PC-3 (cell line): Measurements from ENCODE around the gene BCAP29. TPM values are rescaled to one million over a fixed set of nuclear protein-coding genes. Genes with fewer than 3 reads are reported as not detected.

Source experiments
- ATAC-seq: fragments of 200-7000 bp; cut with Tn5 transposase; 2 replicates; pipeline ENCODE4 v1.9.1; 2020; ENCODE audit warnings: mild to moderate bottlenecking, moderate library complexity
- BruUV-seq: library from RNA; stranded (reverse); fragments of 400-500 nt; replicated peaks from 2 replicates; lab custom pipeline; 2021; lab: Mats Ljungman, UMichigan
- CTCF ChIA-PET: fragments of 300-600 bp; sonication (Branson Sonifier 250); formaldehyde crosslinking; loops from one replicate; lab custom pipeline; 2022; ENCODE audit warnings: antibody characterized with exemption; lab: Charles Lee
- POLR2A ChIA-PET: fragments of 300-600 bp; sonication (Branson Sonifier 250); formaldehyde crosslinking; loops from one replicate; lab custom pipeline; 2022; ENCODE audit warnings: antibody characterized with exemption; ENCODE audit not compliant: unreplicated experiment; lab: Charles Lee
- DNase-seq: peaks from one replicate; pipeline ENCODE4 v3.0.0-alpha.2; 2015
- H2AFZ ChIP-seq: fragments of 300-600 bp; sonication (generic); 2 replicates; pipeline ENCODE4 v1.6.0; 2016; ENCODE audit warnings: antibody characterized with exemption, low read length
- H3F3A ChIP-seq: fragments of 300-600 bp; sonication (generic); one replicate; pipeline ENCODE4 v1.6.0; 2017; ENCODE audit warnings: antibody characterized with exemption, low read length, control low read depth, mild to moderate bottlenecking; ENCODE audit not compliant: unreplicated experiment
- H3K27ac ChIP-seq: fragments of 300-600 bp; sonication (generic); 2 replicates; pipeline ENCODE4 v1.5.1; 2016; ENCODE audit warnings: mild to moderate bottlenecking, low read length
- H3K27me3 ChIP-seq: fragments of 300-600 bp; sonication (generic); 2 replicates; pipeline ENCODE4 v1.6.1; 2016; ENCODE audit warnings: low read length, mixed read lengths
- H3K36me3 ChIP-seq: fragments of 300-600 bp; sonication (generic); 2 replicates; pipeline ENCODE4 v1.6.1; 2016; ENCODE audit warnings: low read depth, mixed run types, low read length, mixed read lengths
- H3K4me1 ChIP-seq: fragments of 300-600 bp; sonication (generic); 2 replicates; pipeline ENCODE4 v1.5.1; 2016; ENCODE audit warnings: low read length; ENCODE audit not compliant: insufficient read depth
- H3K4me2 ChIP-seq: fragments of 300-600 bp; sonication (generic); 2 replicates; pipeline ENCODE4 v1.6.0; 2016; ENCODE audit warnings: low read length
- H3K4me3 ChIP-seq: fragments of 300-600 bp; sonication (generic); 2 replicates; pipeline ENCODE4 v1.5.1; 2016; ENCODE audit warnings: mild to moderate bottlenecking, low read length, mixed read lengths
- H3K79me2 ChIP-seq: fragments of 300-600 bp; sonication (generic); 2 replicates; pipeline ENCODE4 v1.6.1; 2017; ENCODE audit warnings: low read length, mixed read lengths
- H3K9ac ChIP-seq: fragments of 300-600 bp; sonication (generic); 2 replicates; pipeline ENCODE4 v1.6.0; 2016; ENCODE audit warnings: mild to moderate bottlenecking, low read length
- H3K9me2 ChIP-seq: fragments of 300-600 bp; sonication (generic); replicated peaks from 2 replicates; pipeline ENCODE4 v1.6.1; 2016; ENCODE audit warnings: mixed run types, low read length, mixed read lengths
- H3K9me3 ChIP-seq: fragments of 300-600 bp; sonication (generic); 2 replicates; pipeline ENCODE4 v1.6.1; 2016; ENCODE audit warnings: low read length, mixed read lengths
- H4K20me1 ChIP-seq: fragments of 300-600 bp; sonication (generic); 2 replicates; pipeline ENCODE4 v1.6.1; 2016; ENCODE audit warnings: low read length, mixed read lengths
- EZH2 ChIP-seq: fragments of 300-600 bp; sonication (generic); IDR thresholded peaks from one replicate; pipeline ENCODE4 v1.6.1; 2017; ENCODE audit warnings: antibody characterized with exemption, mild to moderate bottlenecking, low read length; ENCODE audit not compliant: unreplicated experiment
- EZH2phosphoT487 ChIP-seq: fragments of 300-600 bp; sonication (generic); IDR thresholded peaks from 2 replicates; pipeline ENCODE4 v1.6.1; 2018; ENCODE audit warnings: mild to moderate bottlenecking, antibody characterized with exemption, low read length, borderline replicate concordance
- intact Hi-C: fragments of 100-400 bp; cut with micrococcal nuclease; formaldehyde crosslinking; loops from 2 replicates; pipeline ENCODE4 v1.9.0; 2023
- total RNA-seq: library from RNA; depleted of rRNA; stranded (reverse); fragments of >200 nt; gene quantifications from 2 replicates; pipeline ENCODE4 v1.2.3, GENCODE V29; 2014
- TF ChIP-seq, protein P1 (sequence below): fragments of 300-600 bp; sonication (generic); conservative IDR thresholded peaks from 2 replicates; pipeline ENCODE4 v1.5.1; 2017; ENCODE audit warnings: antibody characterized with exemption, low read depth, mild to moderate bottlenecking, low read length

Gene BCAP29
- total RNA-seq, 1 experiment from 2014 or later, result 65.9 TPM

DNA sequence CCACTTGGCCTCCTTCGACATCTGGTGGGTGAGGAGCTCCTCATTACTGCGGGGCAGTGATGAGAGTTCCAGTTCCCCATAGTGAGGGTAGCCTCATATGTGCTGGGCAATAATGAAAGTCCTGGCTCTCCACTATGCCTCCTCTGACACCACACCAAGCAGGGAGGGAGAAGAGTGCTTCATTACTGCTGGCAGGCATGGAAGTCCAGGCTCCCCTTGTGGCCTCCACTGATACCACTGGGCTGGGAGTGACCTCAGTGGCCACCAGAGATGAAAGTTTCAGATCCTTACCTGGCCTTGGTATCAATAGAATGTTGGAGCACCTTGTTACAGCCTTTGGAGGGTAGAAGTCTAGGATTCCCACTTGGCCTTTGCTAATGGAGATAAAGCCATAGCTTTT is 9.7 kb upstream of the BCAP29 start:
- Histone ChIP-seq H3K79me2 (peaks cover 19% of the 10 kb centered on the region), H3K9me3 (no peaks in the 10 kb centered on the region), H2AFZ (no peak overlapping the region), H4K20me1 (no peaks in the 10 kb centered on the region), H3K27me3 (no peaks in the 10 kb centered on the region), H3K4me3 (no peak overlapping the region), H3K36me3 (peaks cover 4% of the 10 kb centered on the region), H3F3A (no peaks in the 10 kb centered on the region), H3K9me2 (no peaks in the 10 kb centered on the region), H3K4me2 (no peak overlapping the region), H3K9ac (no peak overlapping the region), H3K27ac (no peak overlapping the region), H3K4me1 (peaks cover 24% of the 10 kb centered on the region)
- POLR2A ChIA-PET, result no interaction called here
- intact Hi-C loops, result no loop called here
- CTCF ChIA-PET, result no interaction called here
- ATAC-seq, result no peak
- BruUV-seq, result no TSS peak
- no peak for DNase-seq
- TF ChIP-seq, protein P1, sequence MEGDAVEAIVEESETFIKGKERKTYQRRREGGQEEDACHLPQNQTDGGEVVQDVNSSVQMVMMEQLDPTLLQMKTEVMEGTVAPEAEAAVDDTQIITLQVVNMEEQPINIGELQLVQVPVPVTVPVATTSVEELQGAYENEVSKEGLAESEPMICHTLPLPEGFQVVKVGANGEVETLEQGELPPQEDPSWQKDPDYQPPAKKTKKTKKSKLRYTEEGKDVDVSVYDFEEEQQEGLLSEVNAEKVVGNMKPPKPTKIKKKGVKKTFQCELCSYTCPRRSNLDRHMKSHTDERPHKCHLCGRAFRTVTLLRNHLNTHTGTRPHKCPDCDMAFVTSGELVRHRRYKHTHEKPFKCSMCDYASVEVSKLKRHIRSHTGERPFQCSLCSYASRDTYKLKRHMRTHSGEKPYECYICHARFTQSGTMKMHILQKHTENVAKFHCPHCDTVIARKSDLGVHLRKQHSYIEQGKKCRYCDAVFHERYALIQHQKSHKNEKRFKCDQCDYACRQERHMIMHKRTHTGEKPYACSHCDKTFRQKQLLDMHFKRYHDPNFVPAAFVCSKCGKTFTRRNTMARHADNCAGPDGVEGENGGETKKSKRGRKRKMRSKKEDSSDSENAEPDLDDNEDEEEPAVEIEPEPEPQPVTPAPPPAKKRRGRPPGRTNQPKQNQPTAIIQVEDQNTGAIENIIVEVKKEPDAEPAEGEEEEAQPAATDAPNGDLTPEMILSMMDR, result no peak
- TF ChIP-seq EZH2phosphoT487, result no peak
- TF ChIP-seq EZH2, result no peak

DNA sequence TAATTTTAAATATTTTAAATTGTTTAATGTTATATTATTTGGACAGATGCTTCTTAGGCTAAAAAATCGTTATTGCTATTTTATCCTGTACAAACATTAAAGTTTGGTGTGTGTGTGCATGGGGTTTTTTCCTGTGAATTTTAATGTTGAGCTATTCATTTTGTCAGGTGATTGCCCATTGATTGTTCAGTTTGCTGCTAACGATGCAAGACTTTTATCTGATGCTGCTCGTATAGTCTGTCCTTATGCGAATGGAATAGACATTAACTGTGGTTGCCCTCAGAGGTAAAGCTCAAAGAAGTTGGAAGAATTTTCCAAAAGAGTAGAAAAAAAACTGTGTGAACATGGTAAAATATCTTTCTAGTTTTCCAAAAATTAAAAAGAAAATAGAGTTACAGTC is 6.5 kb upstream of the BCAP29 start:
- no peaks in the 10 kb centered on the region for H3K27me3 ChIP-seq
- no peak overlapping the region for H3K9ac ChIP-seq
- H3K4me1 ChIP-seq, result peaks cover 5% of the 10 kb centered on the region; the same call in 1 of the 2 replicates
- no peak overlapping the region for H3K4me3 ChIP-seq
- no peaks in the 10 kb centered on the region for H3K9me3 ChIP-seq
- CTCF ChIA-PET, result no interaction called here
- no peak for ATAC-seq
- POLR2A ChIA-PET, result no interaction called here
- no peaks in the 10 kb centered on the region for H3F3A ChIP-seq
- H3K79me2 ChIP-seq, result no peaks in the 10 kb centered on the region
- H3K36me3 ChIP-seq, result peaks cover 5% of the 10 kb centered on the region; the same call in 1 of the 2 replicates
- no peak for DNase-seq
- BruUV-seq, result no TSS peak
- intact Hi-C loops, result no loop called here
- H3K9me2 ChIP-seq, result no peaks in the 10 kb centered on the region
- H2AFZ ChIP-seq, result no peak overlapping the region
- TF ChIP-seq, protein P1, result no peak
- TF ChIP-seq EZH2, result no peak
- TF ChIP-seq EZH2phosphoT487, result no peak
- H4K20me1 ChIP-seq, result no peaks in the 10 kb centered on the region
- no peak overlapping the region for H3K4me2 ChIP-seq
- no peak overlapping the region for H3K27ac ChIP-seq

DNA sequence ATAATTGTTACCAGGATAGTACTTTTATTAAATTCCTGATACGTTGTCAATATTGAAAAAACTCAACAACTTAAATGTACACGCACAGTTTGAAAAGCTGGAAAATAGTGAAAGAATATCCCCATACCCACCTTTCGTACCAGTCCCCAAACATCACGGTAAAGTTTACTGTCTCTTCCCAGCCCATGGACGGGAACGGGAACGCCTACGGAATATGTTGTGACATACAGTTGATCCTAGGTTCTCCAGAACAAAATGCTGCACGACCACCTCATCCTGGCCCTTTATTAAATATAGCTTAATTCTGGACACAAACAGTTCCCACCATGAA is 527 bp upstream of the BCAP29 start:
- Histone ChIP-seq H3K4me2 (peak overlapping the region; percentile 95), H3K79me2 (peaks cover 32% of the 10 kb centered on the region), H3K9me2 (no peaks in the 10 kb centered on the region), H3K27me3 (no peaks in the 10 kb centered on the region), H3K36me3 (peaks cover 11% of the 10 kb centered on the region; the same call in 1 of the 2 replicates), H3K9me3 (no peaks in the 10 kb centered on the region), H3K4me1 (peaks cover 19% of the 10 kb centered on the region), H3K27ac (peak overlapping the region; percentile 58), H3F3A (no peaks in the 10 kb centered on the region), H4K20me1 (no peaks in the 10 kb centered on the region), H3K9ac (peak overlapping the region; percentile 89), H3K4me3 (peak overlapping the region; percentile 93), H2AFZ (peak overlapping the region; percentile 88)
- intact Hi-C loops, result loop anchor here (5.0 kb wide), 1 partner anchor 377 kb away; no protein-coding TSS in a partner anchor
- ChIA-PET CTCF (interaction anchor here (1.0 kb wide), 1 partner anchor 116 kb away, joined by 3 read pairs; no protein-coding TSS in a partner anchor), POLR2A (no interaction called here)
- BruUV-seq, result TSS peak; percentile 78
- DNase-seq, result no peak
- no peak for TF ChIP-seq EZH2phosphoT487
- peak; percentile 16; the same call in 1 of the 2 replicates for ATAC-seq
